Hepatocyte (in vitro differentiated cells): ENCODE measurements around the gene FGF7.
"Not testable (repeated sequence)": the region's sequence is repeated elsewhere in the genome, so short reads cannot be mapped to it uniquely, and the experiment has no call there.

Experiments
- CTCF ChIP-seq: fragments of 200-600 bp; sonication (generic); IDR thresholded peaks from 2 replicates; pipeline ENCODE4 v1.5.1; 2016; ENCODE audit warnings: antibody characterized with exemption, mild to moderate bottlenecking; ENCODE audit not compliant: poor library complexity
- EZH2 ChIP-seq: fragments of 200-600 bp; sonication (generic); IDR thresholded peaks from 2 replicates; pipeline ENCODE4 v1.6.1; 2016; ENCODE audit warnings: antibody characterized with exemption, mild to moderate bottlenecking, borderline replicate concordance
- EZH2phosphoT487 ChIP-seq: fragments of 200-600 bp; sonication (generic); IDR thresholded peaks from one replicate; pipeline ENCODE4 v1.6.1; 2018; ENCODE audit warnings: antibody characterized with exemption, mild to moderate bottlenecking, low read depth, moderate library complexity; ENCODE audit not compliant: unreplicated experiment, severe bottlenecking

- TF ChIP-seq CTCF, EZH2, EZH2phosphoT487: not testable (repeated sequence)
Observed at GRCh38 chr15:49478021-49478420, 55.0 kb downstream of the FGF7 start.
